Measurements from ENCODE around the gene NTNG1.

Gene NTNG1

DNA sequence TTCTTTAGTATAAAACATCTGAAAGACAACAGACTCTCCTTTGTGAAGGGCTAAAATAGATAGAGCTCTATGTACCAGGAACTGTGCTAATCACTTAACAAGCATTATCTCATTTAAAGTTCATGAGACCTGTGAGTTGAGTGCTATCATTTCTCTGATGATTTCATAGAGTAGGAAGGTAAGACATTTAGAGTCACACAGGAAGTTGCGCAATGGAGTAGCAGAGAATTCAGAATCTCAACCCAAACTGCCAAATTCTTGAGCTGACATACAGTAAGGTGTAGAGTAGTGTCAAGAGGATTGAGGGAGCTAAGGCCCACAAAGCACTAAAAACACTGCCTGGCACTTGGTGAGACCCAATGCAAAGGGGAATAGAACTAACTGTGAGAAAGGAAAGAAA lies 384.3 kb downstream of the NTNG1 start:
- no peak for ATAC-seq (replicated peaks)
- H3K27me3 Mint-ChIP-seq: peaks cover 21 to 28% of the 10 kb centered on the region in 2 donors
- no peaks in the 10 kb centered on the region for H3K4me1 Mint-ChIP-seq (ENCODE audit: low read depth in 2 of 2)
- H3K9me3 Mint-ChIP-seq: no peaks in the 10 kb centered on the region
- H3K4me3 Mint-ChIP-seq: no peak overlapping the region
- no peaks in the 10 kb centered on the region for H3K36me3 Mint-ChIP-seq (ENCODE audit: insufficient read depth)
- H3K27ac Mint-ChIP-seq: no peak overlapping the region
- DNase-seq: no peak

DNA sequence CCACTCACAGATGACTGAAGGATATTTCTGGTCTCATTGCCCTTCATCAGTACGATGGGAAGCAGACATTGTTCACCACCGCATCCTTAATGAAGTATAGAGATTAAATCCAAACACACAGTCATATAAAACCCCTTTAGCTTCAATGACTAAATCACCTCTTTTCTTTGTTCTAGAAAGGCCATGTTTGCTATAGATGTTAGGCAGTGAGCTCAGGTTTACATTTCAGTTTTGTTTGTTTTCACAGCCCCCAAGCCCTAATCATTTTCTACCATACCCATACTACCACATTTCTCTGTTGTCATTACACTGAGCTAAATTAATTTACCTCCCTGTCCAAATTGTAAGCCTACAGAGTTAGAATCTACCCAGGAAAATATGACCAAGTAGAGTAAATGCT lies 385.1 kb downstream of the NTNG1 start:
- Mint-ChIP-seq H3K36me3 (ENCODE audit: insufficient read depth) (no peaks in the 10 kb centered on the region), H3K27ac (no peak overlapping the region), H3K4me1 (ENCODE audit: low read depth in 2 of 2) (no peaks in the 10 kb centered on the region), H3K9me3 (no peaks in the 10 kb centered on the region), H3K27me3 (peaks cover 26 to 28% of the 10 kb centered on the region in 2 donors), H3K4me3 (no peak overlapping the region)
- ATAC-seq (replicated peaks) (no peak), DNase-seq (no peak)

DNA sequence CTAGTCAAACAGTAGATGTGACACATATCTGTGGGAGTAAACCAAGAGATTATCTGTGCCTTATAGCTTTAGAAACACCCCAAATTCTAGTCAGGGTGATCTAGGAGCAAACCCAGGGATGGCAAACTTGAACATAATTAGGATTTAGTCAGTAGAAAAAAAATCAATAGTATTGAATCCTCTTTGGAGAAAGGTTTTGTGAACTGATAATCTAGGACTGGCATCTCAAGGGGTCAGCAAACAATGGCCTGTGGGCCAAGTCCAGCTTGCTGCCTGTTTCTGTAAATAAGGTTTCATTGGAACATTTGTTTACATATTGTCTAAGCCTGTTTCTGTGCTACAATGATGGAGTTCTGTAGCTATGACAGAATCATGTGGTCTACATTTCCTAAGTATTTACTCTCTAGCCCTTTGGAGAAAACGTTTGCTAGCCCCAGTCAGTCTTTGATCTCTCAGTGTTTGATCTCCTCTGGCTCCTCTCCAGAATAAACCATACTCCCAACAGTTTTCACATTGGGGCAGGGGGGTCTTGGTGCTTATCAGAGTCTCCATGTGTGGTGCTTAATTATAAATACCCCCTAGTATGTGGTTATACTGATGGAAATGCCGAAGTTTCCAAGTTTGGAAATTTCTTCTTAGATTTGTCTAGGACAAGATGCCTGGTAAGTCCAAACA lies 385.8 kb downstream of the NTNG1 start:
- ATAC-seq (replicated peaks) (no peak), DNase-seq (no peak)
- Mint-ChIP-seq H3K9me3 (no peaks in the 10 kb centered on the region), H3K4me3 (no peak overlapping the region), H3K36me3 (ENCODE audit: insufficient read depth) (no peaks in the 10 kb centered on the region), H3K27me3 (peaks cover 26 to 28% of the 10 kb centered on the region in 2 donors), H3K27ac (no peak overlapping the region), H3K4me1 (ENCODE audit: low read depth in 2 of 2) (no peaks in the 10 kb centered on the region)

DNA sequence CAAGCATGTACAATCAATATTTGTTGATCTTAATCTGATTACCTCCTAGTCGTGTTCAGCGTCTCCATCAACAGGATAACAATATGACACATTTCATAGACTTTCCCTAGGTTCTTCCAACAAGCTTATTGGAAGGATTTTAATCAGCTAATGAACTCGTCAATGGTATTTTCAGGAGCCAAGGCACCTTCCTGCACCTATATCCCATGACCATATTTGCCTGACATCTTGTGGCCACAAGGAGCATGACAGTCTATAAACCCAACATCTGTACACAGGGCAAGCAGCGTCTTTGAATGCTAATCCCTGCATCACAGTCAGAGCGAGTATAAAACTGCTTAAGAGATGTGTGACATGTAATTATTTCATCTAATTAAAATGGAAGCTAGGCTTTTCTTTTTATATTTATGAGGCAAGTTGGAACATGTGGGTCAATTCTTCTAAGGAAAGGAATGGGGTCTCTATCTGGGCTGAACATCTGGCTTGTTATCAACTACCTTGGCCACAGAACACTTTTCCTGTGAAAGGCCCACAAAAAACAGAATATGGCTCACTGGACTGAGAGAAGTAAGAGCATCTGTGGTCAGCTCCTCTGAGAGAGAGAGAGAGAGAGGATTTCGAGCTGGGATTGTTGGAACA lies 388.8 kb downstream of the NTNG1 start:
- no peaks in the 10 kb centered on the region for H3K9me3 Mint-ChIP-seq
- no peaks in the 10 kb centered on the region for H3K36me3 Mint-ChIP-seq (ENCODE audit: insufficient read depth)
- DNase-seq (peak in 1 of 3 experiments; percentile 1), ATAC-seq (replicated peaks) (peak; percentile 41)
- H3K4me1 Mint-ChIP-seq (ENCODE audit: low read depth in 2 of 2): no peaks in the 10 kb centered on the region
- peaks cover 26 to 31% of the 10 kb centered on the region in 2 donors for H3K27me3 Mint-ChIP-seq
- no peak overlapping the region for H3K27ac Mint-ChIP-seq
- no peak overlapping the region for H3K4me3 Mint-ChIP-seq

DNA sequence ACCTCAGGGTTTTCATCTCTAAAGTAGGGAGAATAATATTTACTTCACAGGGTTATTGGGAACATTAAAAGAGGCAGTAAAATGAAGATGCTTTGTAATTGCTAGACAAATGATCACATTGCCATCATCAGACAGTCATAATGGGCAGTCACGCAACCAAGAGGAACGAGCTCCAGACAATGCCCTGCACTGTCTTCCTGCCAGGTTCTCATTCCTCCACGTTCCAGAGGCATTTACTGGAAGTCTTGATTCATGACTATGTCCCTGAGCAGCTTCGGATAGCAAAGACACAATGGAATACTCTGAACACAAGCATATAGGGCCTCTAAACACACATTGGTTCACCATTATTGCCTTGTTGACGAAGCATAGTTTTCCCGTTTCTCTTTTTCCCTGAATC lies 389.7 kb downstream of the NTNG1 start:
- H3K4me3 Mint-ChIP-seq: no peak overlapping the region
- no peak overlapping the region for H3K27ac Mint-ChIP-seq
- no peaks in the 10 kb centered on the region for H3K4me1 Mint-ChIP-seq (ENCODE audit: low read depth in 2 of 2)
- ATAC-seq (replicated peaks) (no peak), DNase-seq (no peak)
- peaks cover 25 to 34% of the 10 kb centered on the region in 2 donors for H3K27me3 Mint-ChIP-seq
- no peaks in the 10 kb centered on the region for H3K9me3 Mint-ChIP-seq
- H3K36me3 Mint-ChIP-seq (ENCODE audit: insufficient read depth): no peaks in the 10 kb centered on the region

DNA sequence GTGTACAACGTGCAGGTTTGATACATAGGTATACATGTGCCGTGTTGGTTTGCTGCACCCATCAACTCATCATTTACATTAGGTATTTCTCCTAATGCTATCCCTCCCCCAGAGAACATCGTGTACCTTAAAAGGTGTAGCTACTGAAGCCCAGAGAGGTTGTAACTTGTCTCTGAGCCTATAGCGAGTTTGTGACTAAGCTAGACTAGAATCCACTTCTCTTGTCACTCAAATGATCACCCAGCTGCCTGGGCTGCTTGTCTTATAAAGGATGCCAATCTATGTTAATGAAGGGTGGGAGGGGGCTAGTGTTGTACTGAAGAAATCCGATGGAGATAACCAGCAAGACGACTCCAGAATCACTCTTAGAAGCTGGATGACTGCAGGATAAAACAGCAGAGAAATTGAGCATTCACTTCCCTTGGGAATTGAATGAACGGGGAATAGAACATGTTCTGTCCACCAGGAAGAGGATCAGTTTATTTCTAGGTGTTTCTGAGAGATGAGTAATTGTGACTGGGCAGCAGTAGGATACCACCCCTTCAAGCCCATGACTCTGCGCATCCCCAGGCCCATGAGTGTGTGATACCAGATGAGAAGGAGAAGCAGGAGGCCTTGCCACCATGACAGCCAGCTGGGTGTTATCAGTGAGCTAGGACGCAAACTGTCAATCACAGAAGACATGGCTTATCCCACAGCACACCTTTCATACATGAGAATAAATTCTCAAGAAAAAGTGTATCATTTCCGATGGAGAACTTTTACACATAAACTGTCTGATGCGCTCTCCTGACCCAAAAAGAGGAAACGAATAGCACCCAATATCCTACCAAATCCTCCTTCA lies 390.4 kb downstream of the NTNG1 start:
- H3K36me3 Mint-ChIP-seq (ENCODE audit: insufficient read depth): no peaks in the 10 kb centered on the region
- H3K27ac Mint-ChIP-seq: no peak overlapping the region
- ATAC-seq (replicated peaks): no peak
- H3K9me3 Mint-ChIP-seq: no peaks in the 10 kb centered on the region
- DNase-seq: no peak
- no peak overlapping the region for H3K4me3 Mint-ChIP-seq
- no peaks in the 10 kb centered on the region for H3K4me1 Mint-ChIP-seq (ENCODE audit: low read depth in 2 of 2)
- peaks cover 25 to 34% of the 10 kb centered on the region in 2 donors for H3K27me3 Mint-ChIP-seq

DNA sequence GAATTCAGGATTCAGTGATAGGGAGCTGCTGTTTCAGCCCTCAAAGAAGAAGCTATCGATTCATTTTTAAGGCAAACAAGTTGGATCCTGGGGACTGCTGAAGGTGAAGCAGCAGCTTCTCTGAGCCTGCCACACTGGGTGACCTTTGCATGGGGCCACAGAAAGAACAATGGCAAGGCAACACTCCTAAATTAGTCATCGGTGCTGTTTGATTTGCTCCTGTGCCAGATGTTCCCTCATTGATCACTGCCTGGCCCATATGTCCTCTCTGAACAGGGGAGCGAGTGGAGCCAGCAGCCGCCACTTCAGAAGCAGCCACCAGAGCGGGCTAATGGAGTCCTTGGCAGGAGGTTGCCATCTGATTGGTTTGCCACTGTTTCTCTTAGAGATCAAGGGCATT lies 391.5 kb downstream of the NTNG1 start:
- no peak overlapping the region for H3K27ac Mint-ChIP-seq

More for the DNA sequence above, 391.5 kb downstream of the NTNG1 start:
- H3K27me3 Mint-ChIP-seq: peaks cover 25 to 34% of the 10 kb centered on the region in 2 donors
- H3K9me3 Mint-ChIP-seq: no peaks in the 10 kb centered on the region
- ATAC-seq (replicated peaks): no peak
- no peak for DNase-seq
- no peaks in the 10 kb centered on the region for H3K36me3 Mint-ChIP-seq (ENCODE audit: insufficient read depth)
- H3K4me1 Mint-ChIP-seq (ENCODE audit: low read depth in 2 of 2): no peaks in the 10 kb centered on the region
- H3K4me3 Mint-ChIP-seq: no peak overlapping the region

Measured in effector memory CD8-positive, alpha-beta T cell (primary cell).